Activated naive CD8-positive, alpha-beta T cell (primary cell): ENCODE results near the gene ARMC10.
"Not testable (repeated sequence)": the region's sequence is repeated elsewhere in the genome, so short reads cannot be mapped to it uniquely, and the experiment has no call there.

Experiments
- H3K27ac Mint-ChIP-seq: one replicate; pipeline ENCODE4 v1.8.0; 2021; ENCODE audit warnings: mixed read lengths
- H3K27me3 Mint-ChIP-seq: one replicate; pipeline ENCODE4 v1.8.0; 2021; ENCODE audit warnings: mixed read lengths
- H3K36me3 Mint-ChIP-seq: one replicate; pipeline ENCODE4 v1.8.0; 2021; ENCODE audit warnings: mixed read lengths
- H3K4me1 Mint-ChIP-seq: one replicate; pipeline ENCODE4 v1.8.0; 2021; ENCODE audit warnings: low read depth, mixed read lengths
- H3K4me3 Mint-ChIP-seq: one replicate; pipeline ENCODE4 v1.8.0; 2021; ENCODE audit warnings: mild to moderate bottlenecking, mixed read lengths
- H3K9me3 Mint-ChIP-seq: one replicate; pipeline ENCODE4 v1.8.0; 2021; ENCODE audit warnings: low read depth, mixed read lengths

ARMC10 gene

DNA sequence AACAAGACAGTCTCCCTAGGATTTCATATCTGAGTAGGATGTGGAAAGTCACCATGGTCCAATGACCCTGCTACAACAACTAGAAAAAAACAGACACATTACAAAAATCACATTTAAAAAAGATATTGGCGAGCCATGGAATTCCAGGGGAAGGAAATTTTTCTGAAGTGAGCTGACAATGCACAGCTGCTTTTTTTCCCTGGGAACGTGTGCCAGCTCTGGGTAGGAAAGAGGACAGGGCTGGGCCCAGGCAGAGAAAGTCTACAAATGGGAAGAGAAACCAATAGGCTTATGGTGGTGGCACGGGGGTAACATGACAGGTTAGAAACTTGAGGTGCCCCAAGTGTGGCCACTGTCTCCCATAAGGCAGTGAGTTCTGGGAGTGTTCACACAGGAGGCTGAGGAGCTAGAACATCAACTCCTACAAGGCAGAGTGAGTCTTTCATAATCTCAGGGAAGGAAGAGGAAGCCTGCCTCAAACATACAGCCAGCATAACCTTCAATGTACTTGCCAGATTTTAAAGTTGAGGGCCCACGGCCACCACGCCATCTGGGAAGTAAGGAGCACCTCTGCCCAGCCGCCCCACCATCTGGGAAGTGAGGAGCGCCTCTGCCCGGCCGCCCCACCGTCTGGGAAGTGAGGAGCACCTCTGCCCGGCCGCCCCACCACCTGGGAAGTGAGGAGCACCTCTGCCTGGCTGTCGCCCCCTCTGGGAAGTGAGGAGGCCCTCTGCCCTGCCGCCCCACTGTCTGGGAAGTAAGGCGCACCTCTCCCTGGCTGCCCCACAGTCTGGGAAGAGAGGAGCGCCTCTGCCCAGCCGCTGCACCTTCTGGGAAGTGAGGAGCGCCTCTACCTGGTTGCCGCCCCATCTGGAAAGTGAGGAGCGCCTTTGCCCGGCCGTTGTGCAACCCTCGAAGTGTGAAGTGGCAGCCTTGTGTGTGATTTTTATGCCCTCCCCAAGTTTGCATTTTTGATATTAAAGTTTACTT is 6.2 kb upstream of the ARMC10 start:
- Mint-ChIP-seq H3K36me3 (peaks cover 5% of the 10 kb centered on the region), H3K27ac (no peak overlapping the region), H3K27me3 (no peaks in the 10 kb centered on the region), H3K9me3 (no peaks in the 10 kb centered on the region), H3K4me1 (peaks cover 4% of the 10 kb centered on the region), H3K4me3 (no peak overlapping the region)

DNA sequence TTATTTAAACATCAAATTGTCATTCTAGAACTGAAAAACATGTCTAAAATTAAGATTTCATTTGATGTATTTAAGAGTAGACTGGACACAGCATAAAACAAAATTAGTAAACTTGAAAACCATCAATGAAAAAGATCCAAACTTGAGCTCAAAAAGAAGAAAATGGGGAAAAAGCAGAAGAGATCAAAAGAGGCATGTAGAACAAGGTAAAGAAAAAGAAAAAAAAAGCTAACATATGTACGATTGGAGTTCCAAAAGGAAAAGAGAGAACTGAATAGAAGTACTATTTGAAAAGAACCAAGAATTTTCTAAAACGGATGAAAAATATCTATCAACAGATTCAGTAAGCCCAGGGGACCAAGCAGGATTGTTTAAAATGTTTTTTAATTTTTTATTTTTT is 3.9 kb upstream of the ARMC10 start:
- H3K27me3 Mint-ChIP-seq, result no peaks in the 10 kb centered on the region
- H3K27ac Mint-ChIP-seq, result no peak overlapping the region
- peaks cover 5% of the 10 kb centered on the region for H3K36me3 Mint-ChIP-seq
- no peak overlapping the region for H3K4me3 Mint-ChIP-seq
- H3K4me1 Mint-ChIP-seq, result peaks cover 20% of the 10 kb centered on the region
- H3K9me3 Mint-ChIP-seq, result no peaks in the 10 kb centered on the region

DNA sequence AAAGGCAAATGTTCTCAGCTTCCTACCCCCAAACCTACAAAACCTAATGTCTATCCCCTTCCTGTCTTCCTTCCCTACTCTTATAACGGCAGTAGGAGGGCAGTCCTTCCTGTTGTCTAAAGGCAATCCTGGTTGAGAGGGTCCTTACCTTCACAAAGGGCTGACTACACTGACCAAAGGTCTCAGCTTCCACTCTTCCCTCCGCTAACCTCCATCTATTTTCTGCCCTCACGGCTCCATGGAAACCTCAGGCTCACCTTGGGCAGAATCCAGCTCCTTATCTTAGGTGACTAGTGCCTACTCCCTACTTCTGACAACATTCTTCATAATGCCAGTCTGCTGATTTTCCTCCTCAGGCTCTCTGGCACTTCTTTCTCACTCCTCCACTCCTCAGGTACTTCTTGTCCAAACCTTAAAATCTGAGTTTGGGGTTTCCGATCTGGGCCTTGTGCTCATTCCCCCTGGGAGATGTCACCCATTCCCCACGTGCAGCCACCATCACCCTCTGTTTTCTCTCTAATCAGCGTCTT is 886 bp upstream of the ARMC10 start:
- H3K27ac Mint-ChIP-seq, result peak overlapping the region; percentile 75
- H3K4me3 Mint-ChIP-seq, result peak overlapping the region; percentile 96
- H3K27me3 Mint-ChIP-seq, result no peaks in the 10 kb centered on the region
- H3K36me3 Mint-ChIP-seq, result peaks cover 4% of the 10 kb centered on the region
- H3K9me3 Mint-ChIP-seq, result no peaks in the 10 kb centered on the region
- H3K4me1 Mint-ChIP-seq, result peaks cover 42% of the 10 kb centered on the region

DNA sequence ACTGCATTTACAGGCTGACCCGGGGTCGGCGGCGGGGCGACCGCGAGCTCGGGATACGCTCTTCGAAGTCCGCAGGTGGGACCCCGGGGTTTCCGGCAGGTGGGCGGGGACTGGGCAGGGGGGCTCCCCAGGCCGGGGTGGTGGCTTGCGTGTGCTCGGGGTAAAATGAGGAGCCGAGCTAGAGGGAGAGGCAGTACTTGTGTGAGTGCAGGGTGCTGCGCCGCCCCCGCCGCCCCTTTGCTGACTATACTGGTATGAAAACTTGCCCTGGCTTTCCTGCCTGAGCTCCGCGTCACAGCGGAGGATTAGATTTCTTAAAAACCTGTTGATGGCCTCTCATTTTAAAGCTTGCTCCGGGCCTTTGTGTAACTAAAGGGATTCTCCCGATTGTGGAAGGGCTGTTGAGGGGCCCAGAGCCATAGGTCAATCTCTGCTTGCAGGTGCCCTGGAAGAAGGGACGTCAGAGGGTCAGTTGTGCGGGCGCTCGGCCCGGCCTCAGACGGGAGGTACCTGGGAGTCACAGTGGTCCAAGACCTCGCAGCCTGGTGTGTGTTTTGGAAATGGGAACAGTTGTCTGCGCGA is 488 bp downstream of the ARMC10 start:
- Mint-ChIP-seq H3K27me3 (no peaks in the 10 kb centered on the region), H3K4me3 (peak overlapping the region; percentile 98), H3K9me3 (no peaks in the 10 kb centered on the region), H3K27ac (peak overlapping the region; percentile 95), H3K4me1 (peaks cover 51% of the 10 kb centered on the region), H3K36me3 (peaks cover 6% of the 10 kb centered on the region)

DNA sequence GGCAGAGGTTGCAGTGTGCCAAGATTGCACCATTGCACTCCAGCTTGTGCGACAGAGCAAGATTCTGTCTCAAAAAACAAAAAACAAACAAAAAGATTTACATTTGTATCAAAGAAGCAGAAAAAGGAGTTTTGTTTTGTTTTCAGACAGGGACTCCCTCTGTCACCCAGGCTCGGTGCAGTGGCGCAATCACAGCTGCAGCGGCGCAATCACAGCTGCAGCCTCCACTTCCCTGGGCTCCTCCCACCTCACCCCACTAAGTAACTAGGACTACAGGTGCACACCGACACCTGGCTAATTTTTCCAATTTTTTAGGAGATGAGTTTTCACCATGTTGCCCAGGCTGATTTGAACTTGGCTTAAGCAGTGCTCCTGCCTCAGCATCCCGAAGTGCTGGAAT is 1.8 kb downstream of the ARMC10 start:
- Mint-ChIP-seq H3K4me1 (peaks cover 49% of the 10 kb centered on the region), H3K27ac (no peak overlapping the region), H3K9me3 (no peaks in the 10 kb centered on the region), H3K36me3 (peaks cover 6% of the 10 kb centered on the region), H3K27me3 (no peaks in the 10 kb centered on the region), H3K4me3 (peak overlapping the region; percentile 98)

DNA sequence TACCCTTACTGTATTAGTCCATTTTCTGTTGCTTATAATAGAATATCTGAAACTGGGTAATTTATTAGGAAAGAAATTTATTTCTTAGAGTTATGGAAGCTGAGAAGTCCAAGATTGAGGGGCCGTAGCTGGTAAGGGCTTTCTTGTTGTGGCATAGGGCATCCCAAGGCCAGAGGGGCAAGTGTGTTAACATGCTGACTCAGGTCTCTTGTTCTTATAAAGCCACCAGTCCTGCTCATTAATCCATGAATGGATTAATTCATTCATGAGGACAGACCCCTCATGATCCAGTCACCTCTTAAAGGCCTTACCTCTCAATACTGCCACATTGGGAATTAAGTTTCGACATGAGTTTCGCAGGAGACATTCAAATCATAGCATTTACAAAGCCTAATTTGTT is 2.4 kb downstream of the ARMC10 start:
- no peak overlapping the region for H3K27ac Mint-ChIP-seq
- H3K36me3 Mint-ChIP-seq, result peaks cover 6% of the 10 kb centered on the region
- H3K4me1 Mint-ChIP-seq, result peaks cover 54% of the 10 kb centered on the region
- no peak overlapping the region for H3K4me3 Mint-ChIP-seq
- H3K9me3 Mint-ChIP-seq, result no peaks in the 10 kb centered on the region
- no peaks in the 10 kb centered on the region for H3K27me3 Mint-ChIP-seq

DNA sequence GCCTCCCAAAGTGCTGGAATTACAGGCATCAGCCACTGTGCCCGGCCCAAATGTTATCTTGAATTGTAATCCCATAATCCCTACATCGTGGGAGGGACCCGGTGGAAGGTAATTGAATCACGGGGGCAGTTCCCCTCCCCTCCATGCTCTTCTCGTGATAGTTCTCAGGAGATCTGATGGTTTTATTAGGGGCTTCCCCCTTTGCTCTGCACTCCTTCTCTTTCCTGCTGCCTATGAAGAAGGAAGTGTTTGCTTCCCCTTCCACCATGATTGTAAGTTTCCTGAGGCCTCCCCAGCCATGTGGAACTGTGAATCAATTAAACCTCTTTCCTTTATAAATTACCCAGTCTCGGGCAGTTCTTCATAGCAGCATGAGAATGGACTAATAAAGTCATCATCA is 3.3 kb downstream of the ARMC10 start:
- Mint-ChIP-seq H3K27ac (peak overlapping the region; percentile 64), H3K4me3 (peak overlapping the region; percentile 10), H3K4me1 (peaks cover 58% of the 10 kb centered on the region)
- not testable (repeated sequence) for H3K9me3 Mint-ChIP-seq, H3K27me3 Mint-ChIP-seq, H3K36me3 Mint-ChIP-seq

DNA sequence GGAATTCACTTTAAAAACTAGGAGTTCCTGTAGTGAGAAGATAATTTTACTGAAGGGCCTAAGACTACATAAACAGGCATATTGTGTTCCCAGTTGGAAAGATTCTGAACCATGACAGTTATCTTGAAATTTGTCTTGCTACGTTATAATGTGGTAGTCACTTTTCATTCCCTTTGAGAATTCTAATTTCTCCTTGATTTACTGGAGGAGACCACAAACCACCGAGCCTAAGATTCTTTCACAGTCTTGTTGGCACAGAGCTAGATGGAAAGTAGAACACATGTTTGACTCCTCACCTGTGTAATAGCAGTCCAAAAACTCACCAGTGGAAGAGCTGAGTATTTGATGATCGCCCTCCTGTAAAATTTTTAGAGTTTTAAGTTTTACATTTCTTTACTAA is 4.9 kb downstream of the ARMC10 start:
- Mint-ChIP-seq H3K27ac (no peak overlapping the region), H3K36me3 (peaks cover 6% of the 10 kb centered on the region), H3K4me1 (peaks cover 48% of the 10 kb centered on the region), H3K27me3 (no peaks in the 10 kb centered on the region), H3K4me3 (no peak overlapping the region), H3K9me3 (no peaks in the 10 kb centered on the region)

DNA sequence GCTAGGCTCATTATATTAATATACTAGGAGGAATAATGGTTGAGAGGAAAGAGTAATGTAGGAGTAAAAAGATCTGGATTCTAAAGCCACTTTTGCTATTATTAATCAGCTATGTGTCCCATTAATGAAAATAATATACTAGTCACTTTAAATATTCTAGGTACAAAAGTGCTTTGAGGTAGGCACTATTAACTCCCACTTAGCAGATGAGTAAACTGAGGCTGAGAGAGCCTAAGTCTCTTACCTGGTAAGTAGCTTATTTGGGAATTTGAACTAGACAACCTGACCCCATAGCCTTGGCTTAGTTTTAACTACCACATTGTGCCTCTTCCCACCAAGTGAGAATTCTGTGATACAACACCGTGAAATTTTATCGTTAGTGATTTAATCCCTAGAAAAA is 6.0 kb downstream of the ARMC10 start:
- Mint-ChIP-seq H3K27ac (no peak overlapping the region), H3K36me3 (peaks cover 6% of the 10 kb centered on the region), H3K27me3 (no peaks in the 10 kb centered on the region), H3K4me1 (peaks cover 42% of the 10 kb centered on the region), H3K9me3 (no peaks in the 10 kb centered on the region), H3K4me3 (no peak overlapping the region)

DNA sequence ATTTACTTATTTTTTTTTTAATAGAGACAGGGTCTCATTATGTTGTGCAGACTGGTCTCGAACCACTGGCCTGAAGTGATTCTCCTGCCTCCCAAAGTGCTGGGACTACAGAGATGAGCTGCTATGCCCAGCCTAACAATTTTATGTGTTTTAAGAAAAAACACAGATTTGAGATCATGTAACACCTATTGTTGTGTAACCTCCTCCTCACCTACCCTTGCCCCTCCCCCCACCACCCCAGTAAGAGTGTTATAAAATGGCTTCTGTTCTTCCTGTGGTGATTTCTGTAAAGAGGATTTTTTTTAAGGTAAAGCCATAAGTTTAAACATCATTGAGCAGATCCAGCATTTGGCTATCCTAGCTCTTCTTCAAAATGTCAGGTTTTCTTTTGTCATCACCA is 7.6 kb downstream of the ARMC10 start:
- no peaks in the 10 kb centered on the region for H3K27me3 Mint-ChIP-seq
- peaks cover 29% of the 10 kb centered on the region for H3K4me1 Mint-ChIP-seq
- no peak overlapping the region for H3K4me3 Mint-ChIP-seq
- H3K27ac Mint-ChIP-seq, result no peak overlapping the region
- peaks cover 6% of the 10 kb centered on the region for H3K36me3 Mint-ChIP-seq
- H3K9me3 Mint-ChIP-seq, result no peaks in the 10 kb centered on the region

DNA sequence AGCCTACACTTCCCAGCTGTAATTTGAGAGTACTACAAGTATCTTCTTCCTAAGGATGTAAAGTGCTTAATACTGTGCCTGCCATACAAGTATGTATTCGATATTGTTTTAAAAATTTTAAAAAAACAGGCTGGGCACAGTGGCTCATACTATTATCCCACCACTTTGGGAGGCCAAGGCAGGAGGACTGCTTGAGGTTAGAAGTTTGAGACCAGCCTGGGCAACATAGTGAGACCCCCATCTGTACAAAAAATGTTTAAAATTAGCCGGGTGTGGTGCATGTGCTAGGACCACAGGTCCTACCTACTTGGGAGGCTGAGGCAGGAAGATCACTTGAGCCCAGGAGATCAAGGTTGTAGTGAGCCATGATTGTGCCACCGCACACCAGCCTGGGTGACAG is 8.3 kb downstream of the ARMC10 start:
- Mint-ChIP-seq H3K4me1 (peaks cover 23% of the 10 kb centered on the region), H3K9me3 (no peaks in the 10 kb centered on the region), H3K4me3 (no peak overlapping the region)

DNA sequence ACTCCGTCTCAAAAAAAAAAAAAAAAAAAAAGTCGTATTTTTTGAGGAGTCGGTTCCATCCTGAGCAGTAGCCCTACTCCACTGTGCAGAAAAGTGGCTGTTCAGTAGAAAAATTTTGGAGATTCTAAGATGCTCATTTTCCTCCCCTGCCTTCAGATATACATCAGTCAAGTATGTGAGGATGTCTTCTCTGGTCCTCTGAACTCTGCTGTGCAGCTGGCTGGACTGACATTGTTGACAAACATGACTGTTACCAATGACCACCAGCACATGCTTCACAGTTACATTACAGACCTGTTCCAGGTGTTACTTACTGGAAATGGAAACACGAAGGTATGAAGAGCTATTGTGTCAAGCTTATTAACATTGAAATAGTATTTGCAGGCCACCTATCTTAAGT is 17.4 kb downstream of the ARMC10 start:
- peaks cover 15% of the 10 kb centered on the region for H3K36me3 Mint-ChIP-seq
- not testable (repeated sequence) for H3K4me1 Mint-ChIP-seq, H3K4me3 Mint-ChIP-seq, H3K9me3 Mint-ChIP-seq, H3K27me3 Mint-ChIP-seq, H3K27ac Mint-ChIP-seq

More for the DNA sequence above, 8.3 kb downstream of the ARMC10 start:
- Mint-ChIP-seq H3K27me3 (no peaks in the 10 kb centered on the region), H3K36me3 (peaks cover 8% of the 10 kb centered on the region), H3K27ac (no peak overlapping the region)

DNA sequence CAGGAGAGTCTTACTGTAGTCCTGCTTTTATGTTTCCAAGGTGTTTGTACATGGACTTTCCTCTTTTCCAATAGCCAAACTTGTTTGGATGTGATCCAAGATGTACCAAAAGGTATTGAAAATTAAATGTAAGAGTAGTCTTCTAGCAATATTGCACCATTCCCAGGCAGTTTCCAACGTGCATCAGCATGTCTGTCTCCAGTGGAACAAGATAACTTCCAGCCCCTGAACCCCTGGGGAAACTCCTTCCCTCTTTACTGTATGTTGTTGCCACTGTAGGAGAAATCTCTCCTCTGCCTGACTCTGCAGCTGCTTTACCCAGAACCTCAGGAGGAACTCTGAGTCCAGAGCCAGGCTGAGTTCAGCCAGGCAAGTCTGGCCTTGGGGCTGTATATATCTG is 18.5 kb downstream of the ARMC10 start:
- Mint-ChIP-seq H3K27ac (no peak overlapping the region), H3K4me1 (peaks cover 2% of the 10 kb centered on the region), H3K36me3 (peaks cover 11% of the 10 kb centered on the region), H3K9me3 (no peaks in the 10 kb centered on the region), H3K27me3 (no peaks in the 10 kb centered on the region), H3K4me3 (no peak overlapping the region)

DNA sequence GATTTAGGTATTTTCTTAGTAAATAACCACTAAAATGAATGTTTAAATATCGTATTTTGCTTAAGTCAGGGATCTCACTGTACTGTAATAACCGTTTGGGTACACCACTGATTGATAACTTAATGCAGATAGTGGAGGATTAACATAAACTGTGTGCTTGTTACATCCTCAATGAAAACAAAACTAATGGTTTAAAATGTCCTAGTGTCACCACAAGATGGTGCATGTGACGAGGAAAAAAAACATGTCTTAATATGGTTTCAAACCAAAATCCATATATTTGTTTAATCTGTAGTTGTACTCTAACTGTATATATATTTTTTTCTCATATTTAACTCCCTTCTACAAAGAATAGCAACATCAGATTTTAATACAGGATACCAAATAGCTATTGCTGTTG is 19.2 kb downstream of the ARMC10 start:
- Mint-ChIP-seq H3K27me3 (no peaks in the 10 kb centered on the region), H3K9me3 (no peaks in the 10 kb centered on the region), H3K36me3 (peaks cover 8% of the 10 kb centered on the region), H3K4me1 (peaks cover 2% of the 10 kb centered on the region), H3K27ac (no peak overlapping the region), H3K4me3 (no peak overlapping the region)

DNA sequence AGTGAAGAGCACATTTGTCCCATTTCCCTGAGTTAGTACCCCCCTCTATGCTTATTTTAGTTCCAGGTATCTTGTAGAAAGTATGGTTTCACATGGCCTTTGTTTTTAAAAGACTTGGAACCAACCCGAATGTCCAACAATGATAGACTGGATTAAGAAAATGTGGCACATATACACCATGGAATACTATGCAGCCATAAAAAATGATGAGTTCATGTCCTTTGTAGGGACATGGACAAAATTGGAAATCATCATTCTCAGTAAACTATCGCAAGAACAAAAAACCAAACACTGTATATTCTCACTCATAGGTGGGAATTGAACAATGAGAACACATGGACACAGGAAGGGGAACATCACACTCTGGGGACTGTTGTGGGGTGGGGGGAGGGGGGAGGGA is 20.6 kb downstream of the ARMC10 start:
- not testable (repeated sequence) for H3K4me3 Mint-ChIP-seq, H3K36me3 Mint-ChIP-seq, H3K9me3 Mint-ChIP-seq, H3K27ac Mint-ChIP-seq, H3K27me3 Mint-ChIP-seq, H3K4me1 Mint-ChIP-seq
